Measurements from ENCODE around the gene PIKFYVE. TPM values are rescaled to one million over a fixed set of nuclear protein-coding genes. Genes with fewer than 3 reads are reported as not detected.

PIKFYVE gene
- total and polyA plus RNA-seq, 10 of the 15 experiments (the other 5 are each of a cell fraction or from before 2014, with no cell fraction given) = 5.2 to 41.7 (median 19.6) TPM

DNA sequence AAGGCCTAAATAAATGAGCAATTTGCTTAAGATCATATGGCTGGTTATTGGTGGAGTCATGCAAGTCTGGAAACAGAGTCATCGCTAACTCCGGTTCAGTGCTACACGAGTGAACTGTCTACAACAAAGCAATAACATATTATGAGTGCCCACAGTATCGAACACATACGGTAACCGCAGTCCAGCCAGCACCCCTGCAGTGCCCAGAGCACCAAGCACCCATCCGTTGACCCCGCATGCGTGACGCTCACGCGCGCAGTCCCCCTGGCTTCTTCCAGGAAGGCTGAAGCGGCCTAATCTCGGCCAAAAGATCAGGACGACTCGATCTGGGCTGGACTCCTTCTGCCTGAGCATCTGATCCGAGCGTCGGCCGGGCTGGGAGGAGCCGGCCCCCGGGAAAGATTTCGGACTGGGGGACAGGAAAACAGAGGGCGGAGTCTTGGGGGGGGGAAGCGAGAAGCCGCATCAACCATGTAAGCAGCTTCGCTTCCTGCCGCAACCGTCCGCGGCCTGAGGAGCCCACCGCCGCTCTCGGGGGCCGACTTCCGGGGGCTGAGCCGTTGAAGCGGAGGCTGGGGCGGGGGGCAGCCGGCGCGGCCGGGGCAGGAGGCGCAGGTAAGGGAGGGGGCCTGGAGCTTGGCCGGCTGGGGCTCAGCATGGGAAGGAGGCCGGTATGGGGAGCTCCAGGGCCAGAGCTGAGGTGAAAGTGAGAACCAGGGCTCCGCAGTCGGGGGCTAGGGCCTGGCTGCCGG lies at the start of gene PIKFYVE (continued):
- TF ChIP-seq, protein P1, sequence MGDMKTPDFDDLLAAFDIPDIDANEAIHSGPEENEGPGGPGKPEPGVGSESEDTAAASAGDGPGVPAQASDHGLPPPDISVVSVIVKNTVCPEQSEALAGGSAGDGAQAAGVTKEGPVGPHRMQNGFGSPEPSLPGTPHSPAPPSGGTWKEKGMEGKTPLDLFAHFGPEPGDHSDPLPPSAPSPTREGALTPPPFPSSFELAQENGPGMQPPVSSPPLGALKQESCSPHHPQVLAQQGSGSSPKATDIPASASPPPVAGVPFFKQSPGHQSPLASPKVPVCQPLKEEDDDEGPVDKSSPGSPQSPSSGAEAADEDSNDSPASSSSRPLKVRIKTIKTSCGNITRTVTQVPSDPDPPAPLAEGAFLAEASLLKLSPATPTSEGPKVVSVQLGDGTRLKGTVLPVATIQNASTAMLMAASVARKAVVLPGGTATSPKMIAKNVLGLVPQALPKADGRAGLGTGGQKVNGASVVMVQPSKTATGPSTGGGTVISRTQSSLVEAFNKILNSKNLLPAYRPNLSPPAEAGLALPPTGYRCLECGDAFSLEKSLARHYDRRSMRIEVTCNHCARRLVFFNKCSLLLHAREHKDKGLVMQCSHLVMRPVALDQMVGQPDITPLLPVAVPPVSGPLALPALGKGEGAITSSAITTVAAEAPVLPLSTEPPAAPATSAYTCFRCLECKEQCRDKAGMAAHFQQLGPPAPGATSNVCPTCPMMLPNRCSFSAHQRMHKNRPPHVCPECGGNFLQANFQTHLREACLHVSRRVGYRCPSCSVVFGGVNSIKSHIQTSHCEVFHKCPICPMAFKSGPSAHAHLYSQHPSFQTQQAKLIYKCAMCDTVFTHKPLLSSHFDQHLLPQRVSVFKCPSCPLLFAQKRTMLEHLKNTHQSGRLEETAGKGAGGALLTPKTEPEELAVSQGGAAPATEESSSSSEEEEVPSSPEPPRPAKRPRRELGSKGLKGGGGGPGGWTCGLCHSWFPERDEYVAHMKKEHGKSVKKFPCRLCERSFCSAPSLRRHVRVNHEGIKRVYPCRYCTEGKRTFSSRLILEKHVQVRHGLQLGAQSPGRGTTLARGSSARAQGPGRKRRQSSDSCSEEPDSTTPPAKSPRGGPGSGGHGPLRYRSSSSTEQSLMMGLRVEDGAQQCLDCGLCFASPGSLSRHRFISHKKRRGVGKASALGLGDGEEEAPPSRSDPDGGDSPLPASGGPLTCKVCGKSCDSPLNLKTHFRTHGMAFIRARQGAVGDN (IDR thresholded peaks at IDR 0.05) = peak; percentile 70; the same call in 1 of the 2 replicates
- TF ChIP-seq RAD51 (IDR thresholded peaks at IDR 0.05) (peak; percentile 87), BRCA1 (IDR thresholded peaks at IDR 0.05; ENCODE audit: low read depth, low read length) (no peak), MYB (IDR thresholded peaks at IDR 0.05; ENCODE audit: borderline replicate concordance, low read depth, low read length) (peak; percentile 34; the same call in 1 of the 2 replicates), ZNF24 (IDR thresholded peaks at IDR 0.05) (no peak), CHD1 (IDR thresholded peaks at IDR 0.05; ENCODE audit: low read depth, low read length) (0 out of 2 replicates have a peak, but pooled peaks have one; percentile 57), TCF3 (IDR thresholded peaks at IDR 0.05; ENCODE audit: borderline replicate concordance, insufficient read depth, low read depth, low read length) (0 out of 2 replicates have a peak, but pooled peaks have one; percentile 54), TAF1 (IDR thresholded peaks at IDR 0.05; ENCODE audit: borderline replicate concordance, low read depth, low read length) (peak; percentile 43; the same call in 1 of the 2 replicates), RCOR1 (conservative IDR thresholded peaks at IDR 0.05; ENCODE audit: low read depth, low read length) (0 out of 2 replicates have a peak, but pooled peaks have one; percentile 62), KLF5 (IDR thresholded peaks at IDR 0.05; ENCODE audit: partially characterized antibody) (no peak), SIX5 (IDR thresholded peaks at IDR 0.05; ENCODE audit: low read depth, low read length, severe bottlenecking) (no peak), NFYA (IDR thresholded peaks at IDR 0.05; ENCODE audit: borderline replicate concordance, low read depth, low read length) (no peak), SMAD5 (IDR thresholded peaks at IDR 0.05; ENCODE audit: low read depth) (0 out of 2 replicates have a peak, but pooled peaks have one; percentile 14), ZZZ3 (IDR thresholded peaks at IDR 0.05; ENCODE audit: control insufficient read depth, insufficient read length, low read depth) (no peak), SUZ12 (IDR thresholded peaks at IDR 0.05; ENCODE audit: unreplicated experiment) (no peak), DPF2 (IDR thresholded peaks at IDR 0.05) (peak; percentile 67; the same call in 1 of the 2 replicates), POU2F2 (IDR thresholded peaks at IDR 0.05; ENCODE audit: borderline replicate concordance, low read depth, low read length) (no peak; the same call in 1 of the 3 replicates)
- TF ChIP-seq, protein P2, sequence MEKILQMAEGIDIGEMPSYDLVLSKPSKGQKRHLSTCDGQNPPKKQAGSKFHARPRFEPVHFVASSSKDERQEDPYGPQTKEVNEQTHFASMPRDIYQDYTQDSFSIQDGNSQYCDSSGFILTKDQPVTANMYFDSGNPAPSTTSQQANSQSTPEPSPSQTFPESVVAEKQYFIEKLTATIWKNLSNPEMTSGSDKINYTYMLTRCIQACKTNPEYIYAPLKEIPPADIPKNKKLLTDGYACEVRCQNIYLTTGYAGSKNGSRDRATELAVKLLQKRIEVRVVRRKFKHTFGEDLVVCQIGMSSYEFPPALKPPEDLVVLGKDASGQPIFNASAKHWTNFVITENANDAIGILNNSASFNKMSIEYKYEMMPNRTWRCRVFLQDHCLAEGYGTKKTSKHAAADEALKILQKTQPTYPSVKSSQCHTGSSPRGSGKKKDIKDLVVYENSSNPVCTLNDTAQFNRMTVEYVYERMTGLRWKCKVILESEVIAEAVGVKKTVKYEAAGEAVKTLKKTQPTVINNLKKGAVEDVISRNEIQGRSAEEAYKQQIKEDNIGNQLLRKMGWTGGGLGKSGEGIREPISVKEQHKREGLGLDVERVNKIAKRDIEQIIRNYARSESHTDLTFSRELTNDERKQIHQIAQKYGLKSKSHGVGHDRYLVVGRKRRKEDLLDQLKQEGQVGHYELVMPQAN (conservative IDR thresholded peaks at IDR 0.05) = peak; percentile 71
- TF ChIP-seq, protein P3, sequence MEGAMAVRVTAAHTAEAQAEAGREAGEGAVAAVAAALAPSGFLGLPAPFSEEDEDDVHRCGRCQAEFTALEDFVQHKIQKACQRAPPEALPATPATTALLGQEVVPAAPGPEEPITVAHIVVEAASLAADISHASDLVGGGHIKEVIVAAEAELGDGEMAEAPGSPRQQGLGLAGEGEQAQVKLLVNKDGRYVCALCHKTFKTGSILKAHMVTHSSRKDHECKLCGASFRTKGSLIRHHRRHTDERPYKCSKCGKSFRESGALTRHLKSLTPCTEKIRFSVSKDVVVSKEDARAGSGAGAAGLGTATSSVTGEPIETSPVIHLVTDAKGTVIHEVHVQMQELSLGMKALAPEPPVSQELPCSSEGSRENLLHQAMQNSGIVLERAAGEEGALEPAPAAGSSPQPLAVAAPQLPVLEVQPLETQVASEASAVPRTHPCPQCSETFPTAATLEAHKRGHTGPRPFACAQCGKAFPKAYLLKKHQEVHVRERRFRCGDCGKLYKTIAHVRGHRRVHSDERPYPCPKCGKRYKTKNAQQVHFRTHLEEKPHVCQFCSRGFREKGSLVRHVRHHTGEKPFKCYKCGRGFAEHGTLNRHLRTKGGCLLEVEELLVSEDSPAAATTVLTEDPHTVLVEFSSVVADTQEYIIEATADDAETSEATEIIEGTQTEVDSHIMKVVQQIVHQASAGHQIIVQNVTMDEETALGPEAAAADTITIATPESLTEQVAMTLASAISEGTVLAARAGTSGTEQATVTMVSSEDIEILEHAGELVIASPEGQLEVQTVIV (IDR thresholded peaks at IDR 0.05; ENCODE audit: borderline replicate concordance, partially characterized antibody) = peak; percentile 84
- TF ChIP-seq, protein P4, sequence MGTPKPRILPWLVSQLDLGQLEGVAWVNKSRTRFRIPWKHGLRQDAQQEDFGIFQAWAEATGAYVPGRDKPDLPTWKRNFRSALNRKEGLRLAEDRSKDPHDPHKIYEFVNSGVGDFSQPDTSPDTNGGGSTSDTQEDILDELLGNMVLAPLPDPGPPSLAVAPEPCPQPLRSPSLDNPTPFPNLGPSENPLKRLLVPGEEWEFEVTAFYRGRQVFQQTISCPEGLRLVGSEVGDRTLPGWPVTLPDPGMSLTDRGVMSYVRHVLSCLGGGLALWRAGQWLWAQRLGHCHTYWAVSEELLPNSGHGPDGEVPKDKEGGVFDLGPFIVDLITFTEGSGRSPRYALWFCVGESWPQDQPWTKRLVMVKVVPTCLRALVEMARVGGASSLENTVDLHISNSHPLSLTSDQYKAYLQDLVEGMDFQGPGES (IDR thresholded peaks at IDR 0.05) = no peak

All from GM12878 (cell line).